KBM-7 (cell line): ENCODE measurements around the gene HCK.

ENCODE experiments used
- DNase-seq: peaks from one replicate; pipeline ENCODE4 v3.0.0-alpha.2; 2015
- in situ Hi-C: fragments of 300-500 bp; cut with MboI; formaldehyde crosslinking; loops from 2 replicates; pipeline ENCODE4 v1.14.3; 2020; ENCODE audit warnings: low sequenced_read_pairs, low pct_unique_long_range_greater_than_20kb, mixed read lengths

The HCK gene

GRCh38 chr20:32051720-32052089 lies 337 bp upstream of the HCK start:
- in situ Hi-C loops = no loop called here

GRCh38 chr20:32052778-32053362 lies 828 bp downstream of the HCK start:
- in situ Hi-C loops = no loop called here
- peak; percentile 89 for DNase-seq

More at GRCh38 chr20:32051720-32052089, 337 bp upstream of the HCK start:
- DNase-seq = no peak

- DNase-seq = no peak
- in situ Hi-C loops = no loop called here
Observed at GRCh38 chr20:32053648-32054047, 1.6 kb downstream of the HCK start.

GRCh38 chr20:32056708-32057483 lies 4.9 kb downstream of the HCK start:
- in situ Hi-C loops = no loop called here
- DNase-seq = no peak

GRCh38 chr20:32057656-32058184 lies 5.7 kb downstream of the HCK start:
- in situ Hi-C loops = no loop called here

GRCh38 chr20:32059189-32059588 lies 7.1 kb downstream of the HCK start:
- no peak for DNase-seq
- in situ Hi-C loops = no loop called here

More at GRCh38 chr20:32057656-32058184, 5.7 kb downstream of the HCK start:
- DNase-seq = no peak

- peak; percentile 92 for DNase-seq
- in situ Hi-C loops = no loop called here
Observed at GRCh38 chr20:32062776-32063170, 10.7 kb downstream of the HCK start.

GRCh38 chr20:32063695-32064094 lies 11.7 kb downstream of the HCK start:
- DNase-seq = peak; percentile 55
- in situ Hi-C loops = no loop called here

- in situ Hi-C loops = no loop called here
- no peak for DNase-seq
Observed at GRCh38 chr20:32064667-32065066, 12.6 kb downstream of the HCK start.

- in situ Hi-C loops = no loop called here
- DNase-seq = peak; percentile 88
Observed at GRCh38 chr20:32067234-32067821, 15.3 kb downstream of the HCK start.

GRCh38 chr20:32068174-32068573 lies 16.1 kb downstream of the HCK start:
- in situ Hi-C loops = no loop called here
- no peak for DNase-seq

GRCh38 chr20:32069711-32070110 lies 17.7 kb downstream of the HCK start:
- no peak for DNase-seq
- in situ Hi-C loops = no loop called here

- no peak for DNase-seq
- in situ Hi-C loops = no loop called here
Observed at GRCh38 chr20:32070282-32070681, 18.2 kb downstream of the HCK start.

GRCh38 chr20:32070690-32071213 lies 18.7 kb downstream of the HCK start:
- no peak for DNase-seq
- in situ Hi-C loops = no loop called here

GRCh38 chr20:32071395-32072167 lies 19.5 kb downstream of the HCK start:
- DNase-seq = no peak
- in situ Hi-C loops = no loop called here

GRCh38 chr20:32072168-32072750 lies 20.2 kb downstream of the HCK start:
- no peak for DNase-seq
- in situ Hi-C loops = no loop called here

GRCh38 chr20:32075534-32075933 lies 23.5 kb downstream of the HCK start:
- in situ Hi-C loops = no loop called here
- no peak for DNase-seq

- in situ Hi-C loops = no loop called here
- peak; percentile 67 for DNase-seq
Observed at GRCh38 chr20:32077190-32077589, 25.1 kb downstream of the HCK start.

- in situ Hi-C loops = no loop called here
- no peak for DNase-seq
Observed at GRCh38 chr20:32078322-32078721, 26.3 kb downstream of the HCK start.
